Pancreas (tissue), 10 donors: ENCODE data around the gene GJA9. TPM values are rescaled to one million over a fixed set of nuclear protein-coding genes. Genes with fewer than 3 reads are reported as not detected.
"Not testable (repeated sequence)": the region's sequence is repeated elsewhere in the genome, so short reads cannot be mapped to it uniquely, and the experiment has no call there.

Experiments
- ATAC-seq, 4 donors: fragments of 200-7000 bp; cut with Tn5 transposase; one replicate each; pipeline versions ENCODE4 v1.8.0 to v1.9.1; 2020; ENCODE audit warnings: mild to moderate bottlenecking in 4 of 4, moderate library complexity in 4 of 4
- DNase-seq, 6 donors: peaks; one replicate each; pipeline ENCODE4 v3.0.0-alpha.2; 2020
- FAIRE-seq: peaks from 2 replicates; lab custom pipeline; 2012; peaks lifted over from hg19 to GRCh38; lab: Jason Lieb, UNC
- H3K27ac ChIP-seq, 4 donors: fragments of 200-600 bp; sonication (generic); 1 replicate in 3 of 4; 2 replicates in 1 of 4; pipeline versions ENCODE4 v1.5.0 to v1.8.0; 2020
- H3K27me3 ChIP-seq, 4 donors: fragments of 200-600 bp; one replicate each; pipeline ENCODE4 v1.8.0; 2021
- H3K36me3 ChIP-seq, 3 donors: fragments of 200-600 bp; sonication (generic) in 1 of 3; one replicate each; pipeline versions ENCODE4 v1.5.0 to v1.8.0; 2020 to 2021
- H3K4me1 ChIP-seq, 3 donors: fragments of 200-600 bp; one replicate each; pipeline ENCODE4 v1.8.0; 2021
- H3K4me3 ChIP-seq, 4 donors: fragments of 200-600 bp; sonication (generic) in 2 of 4; one replicate each; pipeline versions ENCODE4 v1.5.0 to v1.8.0; 2020 to 2021
- H3K9me3 ChIP-seq, 4 donors: fragments of 200-600 bp; one replicate each; pipeline ENCODE4 v1.8.0; 2021
- CTCF ChIP-seq, 4 donors: fragments of 200-600 bp; sonication (generic) in 3 of 4; IDR thresholded peaks; one replicate each; pipeline versions ENCODE4 v1.5.0 to v1.8.0; 2021; ENCODE audit warnings: antibody characterized with exemption in 4 of 4
- WGBS, 2 donors: extraction: QIAGEN DNeasy Blood & Tissue Kit; methylation state at CpG; one replicate each; pipeline ENCODE4 v1.1.7; 2013; 5-methylcytosine and 5-hydroxymethylcytosine counted together
- intact Hi-C, 3 donors: fragments of 100-400 bp; cut with DNase I; formaldehyde crosslinking; loops; one replicate each; pipeline versions ENCODE4 v1.11.1 to v1.14.2; 2022
- polyA plus RNA-seq, 2 donors: library from polyadenylated mRNA; stranded (reverse); fragments of 200-250 nt; gene quantifications; one replicate each; pipeline ENCODE4 v1.2.3, GENCODE V29; 2013
- total RNA-seq, 6 donors: library from RNA; stranded (reverse); fragmentation: NEBNext Ultra II Directional in 4 of 6; extraction: Animal tissue kit (Norgen Biotek cat#: 25700) in 4 of 6; gene quantifications; one replicate each; pipeline versions ENCODE4 v1.2.1 to v1.2.4, GENCODE V29; 2021 to 2023
- donor health status: healthy with polysubstance abuse.
- donor health status: DM: no; HTN: no; CAD: no; lungs with moderate emphysema.
- donor health status: DM: no; HTN: no; CAD: no.
- donor health status: control.
- donor health status: control.
- donor health status: Bipolar disorder and iron deficiency.
- donor health status: DM: yes; HTN: yes; CAD: no.
- donor health status: DM: no; HTN: no; CAD: no.
- donor health status: DM: no; HTN: no; CAD: no.
- donor health status: DM: yes; HTN: yes; CAD: no.

The GJA9 gene
- total and polyA plus RNA-seq, 8 donors: not detected

GRCh38 chr1:38915352-38915948 is 34.1 kb upstream of the GJA9 start:
- no peak for TF ChIP-seq CTCF (IDR thresholded peaks at IDR 0.05)
- H3K4me1 ChIP-seq: no peaks in the 10 kb centered on the region
- ATAC-seq (no peak), FAIRE-seq (no peak), DNase-seq (no peak)
- H3K4me3 ChIP-seq: no peak overlapping the region
- no peaks in the 10 kb centered on the region for H3K36me3 ChIP-seq
- no peaks in the 10 kb centered on the region for H3K9me3 ChIP-seq
- 48 to 62% methylated on average over 3 of the region's 3 CpGs for WGBS, 2 donors
- intact Hi-C loops: no loop called here
- no peak overlapping the region for H3K27ac ChIP-seq
- H3K27me3 ChIP-seq: no peaks in the 10 kb centered on the region

- H3K36me3 ChIP-seq, H3K4me3 ChIP-seq, FAIRE-seq, H3K9me3 ChIP-seq, H3K4me1 ChIP-seq, H3K27ac ChIP-seq, H3K27me3 ChIP-seq, intact Hi-C loops, ATAC-seq, DNase-seq: not testable (repeated sequence)
- WGBS, 2 donors: 92 to 95% methylated on average over 8 of the region's 8 CpGs
These were observed 33.5 kb upstream of the GJA9 start for GRCh38 chr1:38914908-38915307.

GRCh38 chr1:38908821-38909220 is 27.4 kb upstream of the GJA9 start:
- no peak overlapping the region for H3K27ac ChIP-seq
- H3K4me1 ChIP-seq: no peaks in the 10 kb centered on the region
- DNase-seq: no peak
- 85 to 87% methylated on average over 13 of the region's 13 CpGs for WGBS, 2 donors
- H3K4me3 ChIP-seq: no peak overlapping the region
- intact Hi-C loops: no loop called here
- no peak for FAIRE-seq
- H3K27me3 ChIP-seq: no peaks in the 10 kb centered on the region
- H3K36me3 ChIP-seq: no peaks in the 10 kb centered on the region
- ATAC-seq: no peak
- TF ChIP-seq CTCF (IDR thresholded peaks at IDR 0.05): no peak
- H3K9me3 ChIP-seq: no peaks in the 10 kb centered on the region

- DNase-seq (no peak), ATAC-seq (no peak), FAIRE-seq (no peak)
- no peaks in the 10 kb centered on the region for H3K36me3 ChIP-seq
- TF ChIP-seq CTCF (IDR thresholded peaks at IDR 0.05): no peak
- intact Hi-C loops: no loop called here
- no peaks in the 10 kb centered on the region for H3K27me3 ChIP-seq
- H3K9me3 ChIP-seq: no peaks in the 10 kb centered on the region
- H3K4me1 ChIP-seq: no peaks in the 10 kb centered on the region
- H3K4me3 ChIP-seq: no peak overlapping the region
- 93 to 100% methylated on average over 2 of the region's 2 CpGs for WGBS, 2 donors
- H3K27ac ChIP-seq: no peak overlapping the region
These were observed 24.6 kb upstream of the GJA9 start for GRCh38 chr1:38905985-38906384.

GRCh38 chr1:38899560-38899959 is 18.2 kb upstream of the GJA9 start:
- FAIRE-seq (no peak), ATAC-seq (no peak)

More at GRCh38 chr1:38899560-38899959, 18.2 kb upstream of the GJA9 start:
- H3K27ac ChIP-seq: no peak overlapping the region
- no peaks in the 10 kb centered on the region for H3K9me3 ChIP-seq
- no peaks in the 10 kb centered on the region for H3K36me3 ChIP-seq
- DNase-seq: no peak
- TF ChIP-seq CTCF (IDR thresholded peaks at IDR 0.05): no peak
- no peak overlapping the region for H3K4me3 ChIP-seq
- H3K27me3 ChIP-seq: no peaks in the 10 kb centered on the region
- intact Hi-C loops: no loop called here
- 65 to 72% methylated on average over 4 of the region's 4 CpGs for WGBS, 2 donors
- no peaks in the 10 kb centered on the region for H3K4me1 ChIP-seq
